Breast epithelium (tissue), 3 donors: Measurements from ENCODE around the gene PUM1.

ENCODE experiments used
- POLR2AphosphoS5 ChIP-seq, 3 donors: sonication (generic); formaldehyde crosslinking; IDR thresholded peaks; one replicate each; pipeline ENCODE4 v1.6.1; 2017; ENCODE audit warnings: antibody characterized with exemption in 3 of 3
- TF ChIP-seq, protein P1 (sequence below), 3 donors: fragments of 450-650 bp; IDR thresholded peaks; one replicate each; pipeline ENCODE4 v1.5.1; 2016 to 2017; ENCODE audit warnings: antibody characterized with exemption in 3 of 3, mild to moderate bottlenecking in 3 of 3, moderate library complexity in 3 of 3

DNA sequence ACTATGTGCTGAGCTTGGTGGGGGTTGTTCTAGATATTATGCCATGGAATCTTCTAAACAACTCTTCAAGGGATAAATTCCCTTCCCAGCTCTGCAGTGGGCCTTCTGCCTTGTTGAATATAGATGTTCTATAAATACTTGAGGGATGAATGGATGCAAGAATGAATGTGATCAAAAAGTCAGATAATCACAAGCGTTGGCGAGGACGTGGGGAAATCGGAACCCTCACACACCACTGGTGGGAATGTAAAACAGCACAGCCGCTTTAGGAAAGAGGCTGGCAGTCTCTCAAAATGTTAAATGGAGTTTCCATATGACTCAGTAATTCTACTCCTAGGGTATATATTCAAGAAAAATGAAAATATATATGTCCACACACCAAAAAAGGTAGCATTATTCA is 176.0 kb downstream of the PUM1 start:
- TF ChIP-seq, protein P1, sequence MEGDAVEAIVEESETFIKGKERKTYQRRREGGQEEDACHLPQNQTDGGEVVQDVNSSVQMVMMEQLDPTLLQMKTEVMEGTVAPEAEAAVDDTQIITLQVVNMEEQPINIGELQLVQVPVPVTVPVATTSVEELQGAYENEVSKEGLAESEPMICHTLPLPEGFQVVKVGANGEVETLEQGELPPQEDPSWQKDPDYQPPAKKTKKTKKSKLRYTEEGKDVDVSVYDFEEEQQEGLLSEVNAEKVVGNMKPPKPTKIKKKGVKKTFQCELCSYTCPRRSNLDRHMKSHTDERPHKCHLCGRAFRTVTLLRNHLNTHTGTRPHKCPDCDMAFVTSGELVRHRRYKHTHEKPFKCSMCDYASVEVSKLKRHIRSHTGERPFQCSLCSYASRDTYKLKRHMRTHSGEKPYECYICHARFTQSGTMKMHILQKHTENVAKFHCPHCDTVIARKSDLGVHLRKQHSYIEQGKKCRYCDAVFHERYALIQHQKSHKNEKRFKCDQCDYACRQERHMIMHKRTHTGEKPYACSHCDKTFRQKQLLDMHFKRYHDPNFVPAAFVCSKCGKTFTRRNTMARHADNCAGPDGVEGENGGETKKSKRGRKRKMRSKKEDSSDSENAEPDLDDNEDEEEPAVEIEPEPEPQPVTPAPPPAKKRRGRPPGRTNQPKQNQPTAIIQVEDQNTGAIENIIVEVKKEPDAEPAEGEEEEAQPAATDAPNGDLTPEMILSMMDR (IDR thresholded peaks at IDR 0.05): no peak
- TF ChIP-seq POLR2AphosphoS5 (IDR thresholded peaks at IDR 0.05): no peak
